Fibroblast of mammary gland (primary cell): ENCODE data around the gene TEDC1.

Experiments used
- DNase-seq: peaks from one replicate; pipeline ENCODE4 v3.0.0-alpha.2; 2010; ENCODE audit warnings: low read depth
- H3K4me3 ChIP-seq: 2 replicates; pipeline ENCODE4 v1.5.1; 2011; ENCODE audit warnings: low read depth, mild to moderate bottlenecking, low read length, moderate library complexity; ENCODE audit not compliant: control insufficient read depth
- TF ChIP-seq, protein P1 (sequence below): conservative IDR thresholded peaks from 2 replicates; pipeline ENCODE4 v1.5.1; 2011; ENCODE audit warnings: low read depth, low read length, inconsistent platforms; ENCODE audit not compliant: control insufficient read depth, insufficient read depth

TEDC1 gene

DNA sequence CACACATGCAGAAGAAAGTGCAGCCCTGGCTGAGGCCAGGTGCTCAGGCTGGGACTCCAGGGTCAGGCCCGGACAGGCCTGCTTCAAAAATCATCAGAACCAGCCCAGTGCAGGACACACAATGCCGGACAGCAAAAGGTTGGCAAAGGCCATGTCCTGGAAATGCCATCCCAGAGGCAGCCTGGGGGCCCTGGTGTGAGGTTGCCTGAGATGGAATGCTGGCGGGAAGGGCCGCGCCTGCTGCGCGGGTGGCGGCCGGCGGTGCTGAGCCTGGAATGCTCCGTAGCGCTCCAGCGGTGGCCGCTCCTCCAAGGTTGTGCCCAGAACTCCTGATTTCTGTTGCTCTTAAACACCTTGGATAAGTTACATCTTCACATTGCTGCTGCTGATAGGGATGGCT, 38.1 kb upstream of the TEDC1 start:
- no peak for DNase-seq
- TF ChIP-seq, protein P1, sequence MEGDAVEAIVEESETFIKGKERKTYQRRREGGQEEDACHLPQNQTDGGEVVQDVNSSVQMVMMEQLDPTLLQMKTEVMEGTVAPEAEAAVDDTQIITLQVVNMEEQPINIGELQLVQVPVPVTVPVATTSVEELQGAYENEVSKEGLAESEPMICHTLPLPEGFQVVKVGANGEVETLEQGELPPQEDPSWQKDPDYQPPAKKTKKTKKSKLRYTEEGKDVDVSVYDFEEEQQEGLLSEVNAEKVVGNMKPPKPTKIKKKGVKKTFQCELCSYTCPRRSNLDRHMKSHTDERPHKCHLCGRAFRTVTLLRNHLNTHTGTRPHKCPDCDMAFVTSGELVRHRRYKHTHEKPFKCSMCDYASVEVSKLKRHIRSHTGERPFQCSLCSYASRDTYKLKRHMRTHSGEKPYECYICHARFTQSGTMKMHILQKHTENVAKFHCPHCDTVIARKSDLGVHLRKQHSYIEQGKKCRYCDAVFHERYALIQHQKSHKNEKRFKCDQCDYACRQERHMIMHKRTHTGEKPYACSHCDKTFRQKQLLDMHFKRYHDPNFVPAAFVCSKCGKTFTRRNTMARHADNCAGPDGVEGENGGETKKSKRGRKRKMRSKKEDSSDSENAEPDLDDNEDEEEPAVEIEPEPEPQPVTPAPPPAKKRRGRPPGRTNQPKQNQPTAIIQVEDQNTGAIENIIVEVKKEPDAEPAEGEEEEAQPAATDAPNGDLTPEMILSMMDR: no peak
- no peak overlapping the region for H3K4me3 ChIP-seq

DNA sequence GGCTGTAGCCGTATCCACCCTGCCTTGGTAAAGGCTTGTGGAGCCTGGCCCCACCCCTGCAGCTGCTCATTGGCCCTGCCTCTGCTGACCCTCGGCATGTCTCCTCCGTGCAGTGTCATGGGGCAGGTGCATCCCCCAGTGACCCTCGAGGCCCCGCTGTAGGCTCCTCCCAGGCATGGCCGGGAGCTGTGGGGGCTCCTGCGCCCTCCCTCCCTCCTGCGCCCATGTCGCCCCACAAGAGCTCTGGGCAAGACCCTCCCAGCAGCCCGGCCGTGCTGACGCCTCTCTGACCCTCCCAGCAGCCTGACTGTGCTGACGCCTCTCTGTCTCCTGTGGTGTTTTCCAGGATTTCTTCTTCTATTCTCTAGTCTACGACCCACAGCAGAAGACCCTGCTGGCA, 37.2 kb upstream of the TEDC1 start:
- DNase-seq: no peak

DNA sequence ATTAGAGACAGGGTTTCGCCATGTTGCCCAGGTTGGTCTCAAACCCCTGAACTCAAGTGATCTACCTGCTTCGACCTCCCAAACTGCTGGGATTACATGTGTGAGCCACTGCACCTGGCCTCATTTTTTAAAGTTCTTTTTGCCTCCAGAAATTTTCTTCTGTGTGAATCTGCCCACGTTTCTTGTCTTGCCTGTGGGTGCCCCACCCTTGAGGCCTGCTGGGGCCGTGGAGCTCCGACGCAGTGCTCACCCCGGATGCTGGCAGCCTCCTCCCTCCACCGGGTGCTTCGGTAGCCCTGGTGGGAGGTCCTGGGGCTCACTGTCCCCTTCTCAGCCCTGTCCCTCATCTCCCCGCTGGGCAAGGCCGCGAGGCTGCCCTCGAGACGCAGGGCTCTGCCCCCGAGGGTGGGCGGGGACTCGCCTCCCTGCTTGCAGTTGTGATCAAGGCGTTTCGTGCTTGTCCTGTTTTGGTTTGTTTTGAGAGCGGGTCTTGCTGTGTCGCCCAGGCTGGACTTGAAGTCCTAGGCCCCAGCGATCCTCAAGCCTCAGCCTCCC, 35.9 kb upstream of the TEDC1 start:
- TF ChIP-seq, protein P1: no peak

More for the DNA sequence above, 37.2 kb upstream of the TEDC1 start:
- H3K4me3 ChIP-seq: no peak overlapping the region
- TF ChIP-seq, protein P1: no peak

DNA sequence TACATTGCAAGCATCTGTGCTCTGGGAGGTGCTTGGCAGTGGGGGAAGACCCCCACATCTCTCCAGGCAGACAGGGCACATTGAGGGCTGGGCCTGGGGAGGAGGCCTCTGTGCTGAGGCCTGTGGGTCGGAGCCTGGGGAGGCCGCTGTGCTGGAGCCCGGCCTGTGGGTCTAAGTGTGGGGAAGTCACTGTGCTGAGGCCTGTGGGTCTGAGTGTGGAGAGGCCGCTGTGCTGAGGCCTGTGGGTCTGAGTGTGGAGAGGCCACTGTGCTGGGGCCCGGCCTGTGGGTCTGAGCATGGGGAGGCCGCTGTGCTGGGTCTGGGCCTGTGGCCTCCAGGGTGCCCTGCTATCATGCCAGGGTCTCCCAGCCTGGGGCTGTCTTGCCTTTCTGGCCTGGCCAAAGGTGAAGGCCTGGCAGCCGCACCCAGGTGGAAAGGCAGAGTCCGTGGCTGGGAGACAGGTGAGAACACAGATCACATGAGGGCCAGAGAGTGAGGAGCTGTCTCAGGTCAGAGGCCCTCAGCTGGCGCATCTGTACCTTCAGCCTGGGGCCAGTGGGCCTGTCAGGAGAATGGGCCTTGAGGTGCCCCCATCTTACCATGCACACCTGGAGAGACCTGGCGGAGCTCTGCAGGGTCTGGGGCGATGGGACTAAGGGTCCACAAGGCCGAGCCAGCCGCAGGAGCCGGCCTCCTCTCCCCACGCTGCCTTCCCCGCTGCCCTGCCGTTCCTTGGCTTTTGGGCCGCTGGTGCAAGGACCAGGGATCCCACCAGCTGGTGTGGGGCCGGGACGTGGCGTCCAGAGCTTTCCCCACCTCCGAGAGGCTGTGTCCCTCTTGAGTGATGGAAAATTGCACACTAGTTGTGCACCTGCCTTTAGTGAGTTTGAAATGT, 35.0 kb upstream of the TEDC1 start:
- DNase-seq: no peak
- H3K4me3 ChIP-seq: no peak overlapping the region
- TF ChIP-seq, protein P1: no peak

More for the DNA sequence above, 35.9 kb upstream of the TEDC1 start:
- no peak for DNase-seq
- no peak overlapping the region for H3K4me3 ChIP-seq

DNA sequence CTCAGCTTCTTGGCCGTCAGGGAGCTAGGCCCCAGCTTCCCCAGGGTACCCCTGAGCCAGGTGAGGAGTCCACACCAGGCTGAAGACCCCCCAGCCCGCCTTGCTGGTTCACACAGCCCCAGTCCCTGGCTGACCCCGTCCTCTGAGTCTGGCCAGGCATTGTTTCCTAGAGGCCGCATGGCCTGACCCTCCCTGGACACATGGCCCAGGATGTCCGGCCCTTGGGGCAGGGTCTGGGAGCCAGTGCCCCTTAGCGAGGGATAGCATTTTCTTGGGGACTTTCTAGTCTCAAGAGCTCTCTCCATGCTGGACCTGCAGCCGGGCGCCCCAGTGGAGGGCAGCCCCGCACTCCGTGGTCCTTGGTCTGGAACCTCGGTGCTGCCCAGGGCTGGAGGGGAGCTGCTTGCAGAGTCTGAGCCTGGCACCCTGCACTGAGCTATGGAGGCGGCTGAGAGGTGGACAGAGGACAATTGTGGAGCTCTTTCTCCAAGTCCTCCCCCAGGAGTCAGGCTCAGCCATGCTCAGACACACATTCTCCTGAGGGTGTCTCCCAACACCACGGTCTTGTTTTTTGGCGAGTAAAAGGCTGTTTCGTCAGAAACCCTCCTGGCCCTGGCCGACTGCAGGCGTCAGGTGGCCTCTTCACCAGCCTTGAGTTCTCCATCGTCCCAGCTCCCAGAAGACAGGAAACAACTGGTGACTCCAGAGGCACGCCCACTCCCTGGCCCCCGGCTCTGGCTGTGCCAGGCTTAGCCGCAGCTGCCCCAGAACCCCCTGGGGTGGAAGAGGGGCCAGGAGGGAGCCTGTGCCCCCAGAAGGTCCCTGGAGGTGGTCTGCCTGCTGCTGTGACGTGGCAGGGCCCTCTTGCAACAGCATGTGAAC, 34.1 kb upstream of the TEDC1 start:
- TF ChIP-seq, protein P1: no peak
- no peak overlapping the region for H3K4me3 ChIP-seq
- DNase-seq: no peak

DNA sequence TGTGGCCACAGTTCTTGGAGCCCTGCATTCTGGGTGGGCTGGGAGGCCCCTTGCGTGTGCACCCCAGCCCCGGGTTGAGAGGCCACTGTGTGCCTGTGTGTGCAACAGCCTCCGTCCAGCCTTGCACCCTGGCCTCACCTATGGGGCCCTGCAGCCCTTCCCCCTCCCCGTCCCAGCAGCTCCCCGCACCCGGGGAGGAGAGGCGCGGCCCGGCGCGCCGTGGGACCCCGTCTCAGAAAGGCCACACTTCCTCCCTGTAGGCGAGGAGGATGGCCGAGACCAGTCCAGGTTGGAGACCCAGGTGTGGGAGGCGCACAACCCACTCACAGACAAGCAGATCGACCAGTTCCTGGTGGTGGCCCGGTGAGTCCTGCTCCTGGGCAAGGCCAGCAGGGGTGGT, 33.0 kb upstream of the TEDC1 start:
- H3K4me3 ChIP-seq: no peak overlapping the region
- TF ChIP-seq, protein P1: no peak
- no peak for DNase-seq
